Uterus (tissue), 4 donors: ENCODE measurements around the gene MORC1. TPM values are rescaled to one million over a fixed set of nuclear protein-coding genes. Genes with fewer than 3 reads are reported as not detected.

Experiments used
- DNase-seq, 2 donors: peaks; one replicate each; pipeline ENCODE4 v3.0.0-alpha.2; 2019 to 2020
- H3K27ac ChIP-seq, 2 donors: fragments of 200-600 bp; sonication (generic); 1 replicate in 1 of 2; 2 replicates in 1 of 2; pipeline ENCODE4 v1.5.1; 2016 to 2018
- H3K27me3 ChIP-seq, 2 donors: fragments of 200-600 bp; sonication (generic); one replicate each; pipeline ENCODE4 v1.5.1; 2018 to 2019; ENCODE audit warnings: control low read depth in 1 of 2
- H3K36me3 ChIP-seq, 2 donors: fragments of 200-600 bp; sonication (generic); one replicate each; pipeline ENCODE4 v1.5.1; 2019; ENCODE audit warnings: control low read depth in 1 of 2
- H3K4me1 ChIP-seq, 2 donors: fragments of 200-600 bp; sonication (generic); one replicate each; pipeline ENCODE4 v1.5.1; 2018 to 2019; ENCODE audit warnings: control low read depth in 1 of 2
- H3K4me3 ChIP-seq, 2 donors: fragments of 200-600 bp; sonication (generic); 1 replicate in 1 of 2; 2 replicates in 1 of 2; pipeline ENCODE4 v1.5.1; 2018 to 2019; ENCODE audit warnings: mild to moderate bottlenecking in 1 of 2
- H3K9me3 ChIP-seq, 2 donors: fragments of 200-600 bp; sonication (generic); one replicate each; pipeline ENCODE4 v1.5.1; 2019; ENCODE audit warnings: control low read depth in 1 of 2
- POLR2A ChIP-seq, 2 donors: fragments of 450-650 bp; IDR thresholded peaks; one replicate each; pipeline ENCODE4 v1.6.1; 2016; ENCODE audit warnings: antibody characterized with exemption in 2 of 2, mild to moderate bottlenecking in 1 of 2, moderate library complexity in 1 of 2
- intact Hi-C: fragments of 100-400 bp; cut with DNase I; formaldehyde crosslinking; loops from one replicate; pipeline ENCODE4 v1.15.1; 2023; ENCODE audit warnings: low total_unique reads
- total RNA-seq, 4 donors: library from RNA; depleted of rRNA in 3 of 4; stranded (reverse); fragments of >200 nt in 3 of 4; gene quantifications; one replicate each; pipeline versions ENCODE4 v1.1.0 to v1.2.4, GENCODE V29; 2014 to 2023
- TF ChIP-seq, protein P1 (sequence below), 4 experiments: fragments of 200-600 bp in 2 of 4; fragments of 450-650 bp in 2 of 4; sonication (generic) in 2 of 4; IDR thresholded peaks; one replicate each; pipeline ENCODE4 v1.5.1; 2016 to 2019; ENCODE audit warnings: antibody characterized with exemption in 4 of 4, mild to moderate bottlenecking in 2 of 4, moderate library complexity in 1 of 4
- donor health status: DM: yes; HTN: yes; CAD: no.

MORC1 gene
- total RNA-seq, 4 donors from 2014 or later = not detected

DNA sequence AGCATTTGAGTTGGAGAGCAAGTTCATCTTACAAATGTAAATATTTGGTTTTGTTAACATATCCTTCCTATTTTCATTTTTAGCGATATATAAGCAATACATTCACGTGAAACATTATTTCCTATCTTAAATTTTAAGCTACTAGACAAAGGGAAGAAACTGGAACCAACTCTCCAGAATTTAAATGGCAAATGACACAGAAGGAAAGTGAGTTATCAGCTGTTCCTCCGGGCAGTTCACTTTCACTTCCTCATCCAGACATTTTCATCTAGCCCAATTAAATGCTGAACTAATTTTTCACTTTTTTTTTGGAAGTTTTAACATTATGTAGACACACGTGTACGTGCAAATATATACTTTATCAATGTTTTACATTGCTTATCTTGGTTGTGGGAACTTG is 58.7 kb downstream of the MORC1 start:
- TF ChIP-seq, protein P1, sequence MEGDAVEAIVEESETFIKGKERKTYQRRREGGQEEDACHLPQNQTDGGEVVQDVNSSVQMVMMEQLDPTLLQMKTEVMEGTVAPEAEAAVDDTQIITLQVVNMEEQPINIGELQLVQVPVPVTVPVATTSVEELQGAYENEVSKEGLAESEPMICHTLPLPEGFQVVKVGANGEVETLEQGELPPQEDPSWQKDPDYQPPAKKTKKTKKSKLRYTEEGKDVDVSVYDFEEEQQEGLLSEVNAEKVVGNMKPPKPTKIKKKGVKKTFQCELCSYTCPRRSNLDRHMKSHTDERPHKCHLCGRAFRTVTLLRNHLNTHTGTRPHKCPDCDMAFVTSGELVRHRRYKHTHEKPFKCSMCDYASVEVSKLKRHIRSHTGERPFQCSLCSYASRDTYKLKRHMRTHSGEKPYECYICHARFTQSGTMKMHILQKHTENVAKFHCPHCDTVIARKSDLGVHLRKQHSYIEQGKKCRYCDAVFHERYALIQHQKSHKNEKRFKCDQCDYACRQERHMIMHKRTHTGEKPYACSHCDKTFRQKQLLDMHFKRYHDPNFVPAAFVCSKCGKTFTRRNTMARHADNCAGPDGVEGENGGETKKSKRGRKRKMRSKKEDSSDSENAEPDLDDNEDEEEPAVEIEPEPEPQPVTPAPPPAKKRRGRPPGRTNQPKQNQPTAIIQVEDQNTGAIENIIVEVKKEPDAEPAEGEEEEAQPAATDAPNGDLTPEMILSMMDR (IDR thresholded peaks at IDR 0.05) = no peak
- no peak for TF ChIP-seq POLR2A (IDR thresholded peaks at IDR 0.05)
- Histone ChIP-seq H3K36me3 (no peaks in the 10 kb centered on the region), H3K27me3 (no peaks in the 10 kb centered on the region), H3K9me3 (no peaks in the 10 kb centered on the region), H3K4me1 (no peaks in the 10 kb centered on the region), H3K4me3 (no peak overlapping the region), H3K27ac (no peak overlapping the region)
- DNase-seq = no peak
- intact Hi-C loops = no loop called here

DNA sequence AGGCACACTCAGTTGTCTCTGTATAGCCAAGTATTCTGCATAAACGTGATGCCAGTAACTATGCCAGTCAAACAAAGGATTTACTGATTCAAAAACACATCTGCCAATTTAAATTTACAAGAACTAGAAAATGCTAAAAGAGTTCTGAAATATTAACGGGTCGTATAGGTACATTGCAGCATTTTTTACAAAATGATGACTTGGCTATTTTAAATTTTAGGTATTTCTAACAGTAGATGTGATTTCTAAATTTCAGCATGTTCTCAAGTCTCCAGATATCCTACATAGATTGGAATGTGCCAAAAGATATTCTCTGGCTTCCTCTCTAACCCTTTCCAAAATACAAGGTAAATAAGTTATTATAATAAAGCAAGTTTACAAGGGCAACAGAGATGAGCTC is 60.3 kb downstream of the MORC1 start:
- no peak for DNase-seq
- TF ChIP-seq, protein P1 (IDR thresholded peaks at IDR 0.05) = no peak
- no peak for TF ChIP-seq POLR2A (IDR thresholded peaks at IDR 0.05)
- no peaks in the 10 kb centered on the region for H3K4me1 ChIP-seq
- H3K27ac ChIP-seq = no peak overlapping the region
- intact Hi-C loops = no loop called here
- no peak overlapping the region for H3K4me3 ChIP-seq
- no peaks in the 10 kb centered on the region for H3K27me3 ChIP-seq
- H3K36me3 ChIP-seq = no peaks in the 10 kb centered on the region
- H3K9me3 ChIP-seq = no peaks in the 10 kb centered on the region

DNA sequence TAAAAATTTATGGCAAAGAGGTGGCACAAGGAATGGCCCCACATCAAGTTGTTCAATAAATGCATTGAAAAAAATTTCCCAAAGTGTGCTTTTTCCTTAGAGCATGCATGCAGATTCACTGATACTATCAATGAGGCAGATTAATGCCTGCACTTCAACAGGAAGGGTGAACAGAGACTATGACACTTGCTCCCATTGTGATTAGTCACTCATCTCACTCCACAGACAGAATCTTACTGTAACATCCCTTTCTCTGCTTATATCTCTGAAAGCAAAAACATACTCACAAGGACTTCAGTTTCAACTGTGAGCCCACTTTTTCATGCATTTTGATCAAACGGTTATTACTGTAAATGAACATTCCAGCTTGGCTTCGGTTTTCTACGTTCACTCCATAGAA is 60.9 kb downstream of the MORC1 start:
- H3K4me3 ChIP-seq = no peak overlapping the region
- intact Hi-C loops = no loop called here
- H3K9me3 ChIP-seq = no peaks in the 10 kb centered on the region
- no peak for TF ChIP-seq POLR2A (IDR thresholded peaks at IDR 0.05)
- TF ChIP-seq, protein P1 (IDR thresholded peaks at IDR 0.05) = no peak
- no peaks in the 10 kb centered on the region for H3K36me3 ChIP-seq
- no peak for DNase-seq
- H3K27ac ChIP-seq = no peak overlapping the region
- no peaks in the 10 kb centered on the region for H3K27me3 ChIP-seq
- H3K4me1 ChIP-seq = no peaks in the 10 kb centered on the region

DNA sequence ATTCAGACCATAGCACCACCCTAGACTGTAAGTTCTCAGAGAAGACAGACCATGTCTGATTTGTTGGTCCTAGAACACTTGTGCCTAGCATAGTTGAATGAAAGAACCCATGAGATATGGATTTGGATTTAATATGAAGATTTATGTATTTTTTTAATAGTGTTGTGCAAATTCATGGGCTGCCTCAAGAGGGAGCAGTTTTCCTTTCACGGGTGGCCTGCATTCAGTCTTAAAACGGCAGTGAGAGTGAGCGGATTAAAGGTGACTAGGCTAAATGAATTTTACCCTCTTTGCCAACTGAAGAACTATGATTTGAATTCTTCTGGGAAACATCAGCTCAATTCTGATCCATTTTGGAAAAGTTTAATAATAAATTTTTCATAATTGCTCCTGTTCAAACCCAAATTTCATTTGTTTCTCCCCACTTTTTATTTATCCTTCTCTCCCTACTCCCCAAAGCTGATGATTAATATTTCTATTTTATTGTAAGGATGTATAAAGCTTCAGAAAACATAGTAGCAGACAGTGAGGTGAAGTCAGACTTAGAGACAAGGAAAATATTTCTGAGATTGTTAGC is 67.3 kb downstream of the MORC1 start:
- no peak for TF ChIP-seq POLR2A (IDR thresholded peaks at IDR 0.05)
- TF ChIP-seq, protein P1 (IDR thresholded peaks at IDR 0.05) = no peak
- no peaks in the 10 kb centered on the region for H3K27me3 ChIP-seq
- intact Hi-C loops = no loop called here
- no peak for DNase-seq
- H3K36me3 ChIP-seq = no peaks in the 10 kb centered on the region
- no peak overlapping the region for H3K27ac ChIP-seq
- no peaks in the 10 kb centered on the region for H3K4me1 ChIP-seq
- H3K4me3 ChIP-seq = no peak overlapping the region
- no peaks in the 10 kb centered on the region for H3K9me3 ChIP-seq

DNA sequence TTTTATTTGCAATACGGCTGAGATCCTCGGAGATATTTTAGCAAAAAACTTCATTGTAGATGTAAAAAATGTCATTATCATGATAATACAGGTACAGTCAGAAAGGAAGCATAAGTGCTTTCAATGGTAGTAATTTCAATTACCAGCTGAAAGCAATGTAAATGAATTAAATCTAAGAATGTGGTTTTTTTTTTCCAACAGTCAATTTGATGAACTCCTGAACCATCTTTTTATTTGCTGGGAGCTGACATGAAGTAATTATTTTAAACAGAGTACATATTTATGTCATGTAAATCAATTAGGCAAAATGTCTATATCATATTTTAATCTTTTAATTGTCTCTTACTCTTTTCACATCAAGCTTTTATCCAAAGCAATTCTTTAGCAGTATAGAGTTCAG is 70.6 kb downstream of the MORC1 start:
- intact Hi-C loops = no loop called here
- Histone ChIP-seq H3K9me3 (no peaks in the 10 kb centered on the region), H3K27ac (no peak overlapping the region), H3K36me3 (no peaks in the 10 kb centered on the region), H3K4me1 (no peaks in the 10 kb centered on the region), H3K4me3 (no peak overlapping the region), H3K27me3 (no peaks in the 10 kb centered on the region)
- DNase-seq = no peak
- TF ChIP-seq, protein P1 (IDR thresholded peaks at IDR 0.05) = no peak
- TF ChIP-seq POLR2A (IDR thresholded peaks at IDR 0.05) = no peak
